ENCODE data around the gene EMILIN3. TPM values are rescaled to one million over a fixed set of nuclear protein-coding genes. Genes with fewer than 3 reads are reported as not detected.

EMILIN3 gene
- total and polyA plus RNA-seq, 2 of the 4 experiments (the other 2 are of a cell fraction), result under 0.01 to 0.07 TPM

DNA sequence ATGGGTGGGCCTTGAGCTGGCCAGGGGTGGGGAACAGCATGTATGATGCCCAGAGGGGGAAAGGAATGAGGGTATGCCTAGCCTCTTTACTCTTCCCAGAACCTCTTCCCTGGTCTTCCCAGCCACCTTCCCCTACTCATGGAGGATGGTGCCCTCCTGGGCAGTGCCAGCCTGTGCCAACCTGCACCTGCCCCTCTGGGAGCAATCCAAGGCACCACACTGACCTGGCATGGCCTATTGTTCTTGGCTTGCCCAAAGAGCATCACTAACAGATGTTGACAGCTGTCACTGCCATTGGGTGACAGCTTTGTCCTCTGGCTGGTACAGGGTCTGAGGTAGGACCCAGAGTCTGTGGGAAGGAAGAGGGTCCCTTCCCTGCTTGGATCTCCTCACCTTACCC, 13.1 kb downstream of the EMILIN3 start:
- no peak overlapping the region for H2AK5ac ChIP-seq (ENCODE audit: low read depth, low read length)

More for the DNA sequence above, 13.1 kb downstream of the EMILIN3 start:
- in situ Hi-C loops (cut with MboI; ENCODE audit: low sequenced_read_pairs) (no loop called here), intact Hi-C loops (cut with micrococcal nuclease) (no loop called here), dilution Hi-C loops (cut with HindIII; ENCODE audit: low sequenced_read_pairs, unreplicated experiment) (no loop called here)
- CTCF ChIA-PET, result no interaction called here
- Histone ChIP-seq H3K36me3 (ENCODE audit: control insufficient read depth, insufficient read depth, low read length) (no peaks in the 10 kb centered on the region; the same call in 1 of the 2 replicates), H3K23ac (ENCODE audit: low read depth, low read length) (no peak overlapping the region), H3K56ac (ENCODE audit: extremely low read depth, insufficient read depth, low read length) (no peak overlapping the region), H3K4me2 (ENCODE audit: low read depth, low read length) (no peak overlapping the region), H4K8ac (ENCODE audit: low read depth in 2 of 2, low read length in 2 of 2) (no peak overlapping the region), H3K79me1 (ENCODE audit: low read depth in 1 of 2, low read length in 2 of 2) (no peaks in the 10 kb centered on the region), H3K14ac (replicated peaks; ENCODE audit: low read depth, low read length) (no peak overlapping the region), H3K4me3 (ENCODE audit: insufficient read depth, low read depth, low read length) (no peak overlapping the region), H4K91ac (ENCODE audit: insufficient read depth, low read depth, low read length) (no peak overlapping the region), H2BK5ac (ENCODE audit: low read depth, low read length, poor library complexity, severe bottlenecking) (no peak overlapping the region), H2BK20ac (ENCODE audit: low read depth, low read length) (no peak overlapping the region), H3K4ac (ENCODE audit: low read depth, low read length) (no peak overlapping the region), H3K27me3 (ENCODE audit: control insufficient read depth, insufficient read depth, low read length) (no peaks in the 10 kb centered on the region), H2BK15ac (ENCODE audit: low read depth, low read length) (no peak overlapping the region), H3K4me1 (ENCODE audit: control insufficient read depth, insufficient read depth, low read length) (no peaks in the 10 kb centered on the region), H3K18ac (ENCODE audit: low read depth, low read length) (no peak overlapping the region), H3K9me3 (ENCODE audit: control insufficient read depth, insufficient read depth, low read length) (no peaks in the 10 kb centered on the region), H3K9ac (ENCODE audit: low read depth, low read length) (no peak overlapping the region), H4K20me1 (ENCODE audit: insufficient read depth, low read length) (no peaks in the 10 kb centered on the region), H2AFZ (replicated peaks; ENCODE audit: low read length, poor library complexity) (no peak overlapping the region), H2AK9ac (replicated peaks; ENCODE audit: low read depth, low read length, poor library complexity) (no peak overlapping the region), H3K27ac (ENCODE audit: insufficient read depth, low read length) (no peak overlapping the region), H4K5ac (ENCODE audit: low read depth, low read length) (no peak overlapping the region), H2BK120ac (ENCODE audit: low read depth, low read length) (no peak overlapping the region), H3K9me1 (ENCODE audit: insufficient read depth, low read length) (no peaks in the 10 kb centered on the region; the same call in 1 of the 2 replicates)
- no TSS peak for BruUV-seq (replicated peaks)
- POLR2A ChIA-PET (ENCODE audit: unreplicated experiment), result no interaction called here
- no peak for DNase-seq
- no peak for ATAC-seq (ENCODE audit: low read depth)
- TF ChIP-seq RCOR1 (IDR thresholded peaks at IDR 0.05; ENCODE audit: insufficient replicate concordance, low read length), result no peak
- no peak for TF ChIP-seq MXI1 (IDR thresholded peaks at IDR 0.05; ENCODE audit: borderline replicate concordance, low read depth, low read length)
- TF ChIP-seq RFX5 (IDR thresholded peaks at IDR 0.05; ENCODE audit: low read depth, low read length), result no peak
- TF ChIP-seq MAFK (IDR thresholded peaks at IDR 0.05; ENCODE audit: low read depth, low read length), result no peak
- TF ChIP-seq POLR2A (IDR thresholded peaks at IDR 0.05; ENCODE audit: low read depth, low read length), result no peak
- TF ChIP-seq, protein P1, sequence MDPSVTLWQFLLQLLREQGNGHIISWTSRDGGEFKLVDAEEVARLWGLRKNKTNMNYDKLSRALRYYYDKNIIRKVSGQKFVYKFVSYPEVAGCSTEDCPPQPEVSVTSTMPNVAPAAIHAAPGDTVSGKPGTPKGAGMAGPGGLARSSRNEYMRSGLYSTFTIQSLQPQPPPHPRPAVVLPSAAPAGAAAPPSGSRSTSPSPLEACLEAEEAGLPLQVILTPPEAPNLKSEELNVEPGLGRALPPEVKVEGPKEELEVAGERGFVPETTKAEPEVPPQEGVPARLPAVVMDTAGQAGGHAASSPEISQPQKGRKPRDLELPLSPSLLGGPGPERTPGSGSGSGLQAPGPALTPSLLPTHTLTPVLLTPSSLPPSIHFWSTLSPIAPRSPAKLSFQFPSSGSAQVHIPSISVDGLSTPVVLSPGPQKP (IDR thresholded peaks at IDR 0.05; ENCODE audit: borderline replicate concordance, low read depth, low read length), result no peak
- TF ChIP-seq MAZ (IDR thresholded peaks at IDR 0.05; ENCODE audit: borderline replicate concordance, low read depth, low read length), result no peak
- TF ChIP-seq, protein P2, sequence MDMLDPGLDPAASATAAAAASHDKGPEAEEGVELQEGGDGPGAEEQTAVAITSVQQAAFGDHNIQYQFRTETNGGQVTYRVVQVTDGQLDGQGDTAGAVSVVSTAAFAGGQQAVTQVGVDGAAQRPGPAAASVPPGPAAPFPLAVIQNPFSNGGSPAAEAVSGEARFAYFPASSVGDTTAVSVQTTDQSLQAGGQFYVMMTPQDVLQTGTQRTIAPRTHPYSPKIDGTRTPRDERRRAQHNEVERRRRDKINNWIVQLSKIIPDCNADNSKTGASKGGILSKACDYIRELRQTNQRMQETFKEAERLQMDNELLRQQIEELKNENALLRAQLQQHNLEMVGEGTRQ (IDR thresholded peaks at IDR 0.05; ENCODE audit: low read depth, low read length), result no peak
- TF ChIP-seq, protein P3, sequence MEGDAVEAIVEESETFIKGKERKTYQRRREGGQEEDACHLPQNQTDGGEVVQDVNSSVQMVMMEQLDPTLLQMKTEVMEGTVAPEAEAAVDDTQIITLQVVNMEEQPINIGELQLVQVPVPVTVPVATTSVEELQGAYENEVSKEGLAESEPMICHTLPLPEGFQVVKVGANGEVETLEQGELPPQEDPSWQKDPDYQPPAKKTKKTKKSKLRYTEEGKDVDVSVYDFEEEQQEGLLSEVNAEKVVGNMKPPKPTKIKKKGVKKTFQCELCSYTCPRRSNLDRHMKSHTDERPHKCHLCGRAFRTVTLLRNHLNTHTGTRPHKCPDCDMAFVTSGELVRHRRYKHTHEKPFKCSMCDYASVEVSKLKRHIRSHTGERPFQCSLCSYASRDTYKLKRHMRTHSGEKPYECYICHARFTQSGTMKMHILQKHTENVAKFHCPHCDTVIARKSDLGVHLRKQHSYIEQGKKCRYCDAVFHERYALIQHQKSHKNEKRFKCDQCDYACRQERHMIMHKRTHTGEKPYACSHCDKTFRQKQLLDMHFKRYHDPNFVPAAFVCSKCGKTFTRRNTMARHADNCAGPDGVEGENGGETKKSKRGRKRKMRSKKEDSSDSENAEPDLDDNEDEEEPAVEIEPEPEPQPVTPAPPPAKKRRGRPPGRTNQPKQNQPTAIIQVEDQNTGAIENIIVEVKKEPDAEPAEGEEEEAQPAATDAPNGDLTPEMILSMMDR (conservative IDR thresholded peaks at IDR 0.05; ENCODE audit: low read depth, low read length), result no peak
- no peak for TF ChIP-seq CEBPB (IDR thresholded peaks at IDR 0.05; ENCODE audit: low read depth, low read length)
- TF ChIP-seq NFE2L2 (IDR thresholded peaks at IDR 0.05; ENCODE audit: low read depth, low read length), result no peak
- TF ChIP-seq BHLHE40 (IDR thresholded peaks at IDR 0.05; ENCODE audit: low read depth, low read length), result no peak

All from IMR-90 (cell line).